HG02678 (cell line): Measurements from ENCODE around the gene OGN.

Experiments
- ATAC-seq: cut with Tn5 transposase; IDR thresholded peaks from one replicate; pipeline ENCODE4 v1.9.1; 2021; ENCODE audit warnings: mild to moderate bottlenecking, moderate library complexity; ENCODE audit not compliant: unreplicated experiment

OGN gene

GRCh38 chr9:92349771-92350739 lies 54.3 kb downstream of the OGN start:
- ATAC-seq: no peak

GRCh38 chr9:92345582-92345981 lies 58.8 kb downstream of the OGN start:
- no peak for ATAC-seq

- ATAC-seq: no peak
Measured at GRCh38 chr9:92342825-92343488, 61.4 kb downstream of the OGN start.

GRCh38 chr9:92341578-92341977 lies 62.8 kb downstream of the OGN start:
- ATAC-seq: no peak

- no peak for ATAC-seq
Measured at GRCh38 chr9:92333282-92333634, 71.1 kb downstream of the OGN start.
